ENCODE data around the gene OTOP1.

- TF ChIP-seq CTCF (IDR thresholded peaks at IDR 0.05; ENCODE audit: insufficient read depth, low read depth, low read length) (no peak), EZH2 (IDR thresholded peaks at IDR 0.05; ENCODE audit: insufficient read depth, low read length) (no peak)
These were observed 43.8 kb upstream of the OTOP1 start for GRCh38 chr4:4270529-4270928.

All from astrocyte (in vitro differentiated cells and primary cell).